H9 (cell line): ENCODE results near the gene HSPA8. TPM values are rescaled to one million over a fixed set of nuclear protein-coding genes. Genes with fewer than 3 reads are reported as not detected.
"Not testable (repeated sequence)": the region's sequence is repeated elsewhere in the genome, so short reads cannot be mapped to it uniquely, and the experiment has no call there.

Experiments
- DNase-seq: peaks from one replicate; pipeline ENCODE4 v3.0.0-alpha.2; 2017
- H2AFZ ChIP-seq: one replicate; pipeline ENCODE4 v1.6.1; 2013; ENCODE audit warnings: mild to moderate bottlenecking, low read length, control low read depth, moderate library complexity
- H2AK5ac ChIP-seq: 2 replicates; pipeline ENCODE4 v1.6.1; 2013; ENCODE audit warnings: low read length, control low read depth, mixed read lengths; ENCODE audit not compliant: insufficient read length
- H2BK120ac ChIP-seq: one replicate; pipeline ENCODE4 v1.6.1; 2013; ENCODE audit warnings: low read depth, mild to moderate bottlenecking, low read length, control low read depth, inconsistent platforms; ENCODE audit not compliant: poor library complexity, severe bottlenecking
- H2BK12ac ChIP-seq: 2 replicates; pipeline ENCODE4 v1.6.1; 2013; ENCODE audit warnings: low read length, control low read depth, mixed read lengths, low read depth; ENCODE audit not compliant: insufficient read length
- H2BK15ac ChIP-seq: 2 replicates; pipeline ENCODE4 v1.6.1; 2013; ENCODE audit warnings: low read depth, low read length, control low read depth
- H2BK20ac ChIP-seq: one replicate; pipeline ENCODE4 v1.6.1; 2013; ENCODE audit warnings: low read depth, mild to moderate bottlenecking, low read length, control low read depth, inconsistent platforms; ENCODE audit not compliant: poor library complexity, severe bottlenecking
- H2BK5ac ChIP-seq: 2 replicates; pipeline ENCODE4 v1.6.1; 2013; ENCODE audit warnings: low read length, control low read depth, mixed read lengths; ENCODE audit not compliant: insufficient read length
- H3K14ac ChIP-seq: 2 replicates; pipeline ENCODE4 v1.6.1; 2013; ENCODE audit warnings: low read length, control low read depth; ENCODE audit not compliant: insufficient read depth
- H3K18ac ChIP-seq: 2 replicates; pipeline ENCODE4 v1.6.1; 2013; ENCODE audit warnings: low read depth, mild to moderate bottlenecking, mixed read lengths, low read length, control low read depth; ENCODE audit not compliant: insufficient read length
- H3K23ac ChIP-seq: 2 replicates; pipeline ENCODE4 v1.6.1; 2013; ENCODE audit warnings: low read length, control low read depth, mixed read lengths, low read depth; ENCODE audit not compliant: insufficient read length
- H3K23me2 ChIP-seq: 2 replicates; pipeline ENCODE4 v1.6.1; 2013; ENCODE audit warnings: low read depth, mild to moderate bottlenecking, mixed read lengths, low read length, control low read depth; ENCODE audit not compliant: insufficient read length, poor library complexity, severe bottlenecking
- H3K27ac ChIP-seq: 2 replicates; pipeline ENCODE4 v1.5.1; 2013; ENCODE audit warnings: low read length, control low read depth, mixed read lengths, low read depth; ENCODE audit not compliant: insufficient read length
- H3K27me3 ChIP-seq: 2 replicates; pipeline ENCODE4 v1.6.1; 2013; ENCODE audit warnings: low read length, control low read depth, inconsistent platforms; ENCODE audit not compliant: insufficient read depth
- H3K4ac ChIP-seq: 2 replicates; pipeline ENCODE4 v1.6.1; 2013; ENCODE audit warnings: low read depth, mild to moderate bottlenecking, control low read depth, inconsistent platforms, low read length, moderate library complexity
- H3K4me1 ChIP-seq: 2 replicates; pipeline ENCODE4 v1.6.1; 2013; ENCODE audit warnings: low read length, control low read depth, inconsistent platforms; ENCODE audit not compliant: insufficient read depth
- H3K4me2 ChIP-seq: 2 replicates; pipeline ENCODE4 v1.6.1; 2013; ENCODE audit warnings: low read length, control low read depth, mixed read lengths; ENCODE audit not compliant: insufficient read length, insufficient read depth
- H3K56ac ChIP-seq: 2 replicates; pipeline ENCODE4 v1.6.1; 2013; ENCODE audit warnings: low read depth, mild to moderate bottlenecking, mixed read lengths, low read length, control low read depth; ENCODE audit not compliant: insufficient read length
- H3K79me1 ChIP-seq: 2 replicates; pipeline ENCODE4 v1.6.1; 2013; ENCODE audit warnings: low read depth, mild to moderate bottlenecking, moderate library complexity, low read length, control low read depth, inconsistent platforms; ENCODE audit not compliant: insufficient read depth, poor library complexity, severe bottlenecking
- H3K79me2 ChIP-seq: 2 replicates; pipeline ENCODE4 v1.6.1; 2013; ENCODE audit warnings: low read length, control low read depth, inconsistent platforms; ENCODE audit not compliant: insufficient read depth
- H3K9ac ChIP-seq: 2 replicates; pipeline ENCODE4 v1.6.1; 2013; ENCODE audit warnings: low read length, control low read depth, mixed read lengths; ENCODE audit not compliant: insufficient read length; ENCODE audit errors: extremely low read depth
- H3K9me3 ChIP-seq: one replicate; pipeline ENCODE4 v1.6.1; 2013; ENCODE audit warnings: low read depth, low read length, inconsistent platforms; ENCODE audit not compliant: control insufficient read depth
- H3T11ph ChIP-seq: one replicate; pipeline ENCODE4 v1.6.1; 2013; ENCODE audit warnings: mild to moderate bottlenecking, low read length, control low read depth, inconsistent platforms
- H4K20me1 ChIP-seq: one replicate; pipeline ENCODE4 v1.6.1; 2013; ENCODE audit not compliant: control insufficient read depth, insufficient read length, insufficient read depth
- H4K5ac ChIP-seq: 2 replicates; pipeline ENCODE4 v1.6.1; 2013; ENCODE audit warnings: low read depth, mild to moderate bottlenecking, mixed read lengths, low read length, control low read depth; ENCODE audit not compliant: insufficient read length
- H4K8ac ChIP-seq: replicated peaks from 2 replicates; pipeline ENCODE4 v1.6.1; 2013; ENCODE audit warnings: low read length, control low read depth, mixed read lengths, low read depth; ENCODE audit not compliant: insufficient read length
- H4K91ac ChIP-seq: 2 replicates; pipeline ENCODE4 v1.6.1; 2013; ENCODE audit warnings: low read depth, mild to moderate bottlenecking, moderate library complexity, mixed read lengths, low read length, control low read depth; ENCODE audit not compliant: insufficient read length
- H3K27ac Mint-ChIP-seq, 3 experiments: 2 replicates in 2 of 3; 3 replicates in 1 of 3; pipeline ENCODE4 v1.8.0; 2020 to 2021; ENCODE audit warnings: mixed read lengths in 3 of 3, mild to moderate bottlenecking in 1 of 3, moderate library complexity in 1 of 3
- H3K27me3 Mint-ChIP-seq: 2 replicates; pipeline ENCODE4 v1.8.0; 2021; ENCODE audit warnings: low read depth, mild to moderate bottlenecking, moderate library complexity, mixed read lengths
- H3K36me3 Mint-ChIP-seq, 3 experiments: 2 replicates in 2 of 3; 3 replicates in 1 of 3; pipeline ENCODE4 v1.8.0; 2020 to 2021; ENCODE audit warnings: low read depth in 3 of 3, mixed read lengths in 3 of 3; ENCODE audit not compliant: insufficient read depth in 1 of 3
- H3K4me1 Mint-ChIP-seq, 2 experiments: 2 replicates each; pipeline ENCODE4 v1.8.0; 2020; ENCODE audit warnings: mixed read lengths in 2 of 2
- H3K4me3 Mint-ChIP-seq, 2 experiments: 2 replicates in 1 of 2; 3 replicates in 1 of 2; pipeline ENCODE4 v1.8.0; 2020 to 2021; ENCODE audit warnings: mild to moderate bottlenecking in 2 of 2, mixed read lengths in 2 of 2, moderate library complexity in 1 of 2
- H3K9me3 Mint-ChIP-seq, 2 experiments: 2 replicates in 1 of 2; 3 replicates in 1 of 2; pipeline ENCODE4 v1.8.0; 2020; ENCODE audit warnings: mild to moderate bottlenecking in 2 of 2, mixed read lengths in 2 of 2, moderate library complexity in 1 of 2
- CTCF ChIP-seq: fragments of 200-600 bp; sonication (generic); conservative IDR thresholded peaks from 3 replicates; pipeline ENCODE4 v1.8.0; 2021; ENCODE audit warnings: antibody characterized with exemption, mild to moderate bottlenecking
- WGBS: extraction: QIAGEN DNeasy Blood & Tissue Kit; methylation state at CpG from one replicate; pipeline ENCODE4 v1.1.7; 2013; ENCODE audit warnings: missing lambda C conversion rate, low lambda C conversion rate, mixed read lengths; ENCODE audit not compliant: insufficient read length; ENCODE audit errors: extremely low coverage; 5-methylcytosine and 5-hydroxymethylcytosine counted together
- total RNA-seq: library from RNA; stranded (reverse); gene quantifications from 2 replicates; pipeline ENCODE4 v1.2.1, GENCODE V29; 2021

Gene HSPA8
- total RNA-seq, 1 experiment from 2014 or later: 2,160 TPM

DNA sequence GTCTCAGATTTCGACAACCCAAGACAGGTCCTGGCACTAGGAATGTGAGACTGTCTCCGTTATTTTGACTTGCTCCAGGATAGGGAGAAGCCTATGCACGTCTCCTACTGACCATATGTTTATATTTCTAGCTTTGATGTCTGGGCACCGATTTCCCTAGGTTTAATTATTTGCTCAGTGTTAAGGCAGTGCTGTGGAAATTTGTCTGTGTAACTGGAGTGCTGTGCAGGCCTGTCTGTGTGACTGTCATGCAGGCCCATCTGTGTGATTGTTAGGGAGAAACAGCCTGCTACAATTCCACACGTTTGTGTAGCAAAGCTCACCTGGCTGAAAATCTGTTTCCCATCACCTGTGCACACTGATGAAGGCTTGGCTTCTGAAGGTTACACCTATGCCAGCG is 29.6 kb upstream of the HSPA8 start:
- Histone ChIP-seq H4K8ac (no peak overlapping the region), H2AFZ (no peak overlapping the region), H2BK12ac (no peak overlapping the region), H3K23ac (no peak overlapping the region), H3K27me3 (no peaks in the 10 kb centered on the region), H4K5ac (no peak overlapping the region), H4K91ac (no peak overlapping the region), H2AK5ac (no peak overlapping the region), H3T11ph (no peak overlapping the region), H3K79me2 (no peaks in the 10 kb centered on the region), H2BK5ac (no peak overlapping the region), H3K27ac (no peak overlapping the region), H3K4me2 (no peak overlapping the region), H3K79me1 (no peaks in the 10 kb centered on the region), H3K9me3 (no peaks in the 10 kb centered on the region), H2BK120ac (no peak overlapping the region), H4K20me1 (no peaks in the 10 kb centered on the region), H3K14ac (no peak overlapping the region), H3K56ac (no peak overlapping the region), H2BK15ac (no peak overlapping the region), H3K4me1 (no peaks in the 10 kb centered on the region), H3K18ac (no peak overlapping the region), H2BK20ac (no peak overlapping the region), H3K9ac (no peak overlapping the region), H3K23me2 (no peaks in the 10 kb centered on the region), H3K4ac (no peak overlapping the region)
- no peak for DNase-seq
- no peaks in the 10 kb centered on the region for H3K4me1 Mint-ChIP-seq
- H3K4me3 Mint-ChIP-seq: no peak overlapping the region
- no peak for TF ChIP-seq CTCF
- no peaks in the 10 kb centered on the region for H3K9me3 Mint-ChIP-seq
- WGBS: no CpG with 5 or more reads among the region's 6 CpGs
- H3K27me3 Mint-ChIP-seq: no peaks in the 10 kb centered on the region
- peaks cover 0 to 5% (median 2%) of the 10 kb centered on the region in 3 experiments; a peak in 2 of 7 replicates for H3K36me3 Mint-ChIP-seq
- H3K27ac Mint-ChIP-seq: peak overlapping the region in 1 of 3 experiments; percentile 82; a peak in 1 of 7 replicates

- not testable (repeated sequence) for H3K9ac ChIP-seq, H3K4ac ChIP-seq, H3K4me1 Mint-ChIP-seq, H3K56ac ChIP-seq, H3K23me2 ChIP-seq, H3K27me3 ChIP-seq, H3K36me3 Mint-ChIP-seq, H3K4me1 ChIP-seq, H3K79me1 ChIP-seq, H3K9me3 ChIP-seq, H3K79me2 ChIP-seq, H3K4me2 ChIP-seq, H3K27ac Mint-ChIP-seq, H3K14ac ChIP-seq, H3K27ac ChIP-seq, H2BK120ac ChIP-seq, H3K18ac ChIP-seq, H4K20me1 ChIP-seq, H4K91ac ChIP-seq, H3K27me3 Mint-ChIP-seq, H3K4me3 Mint-ChIP-seq, H2AFZ ChIP-seq, H3K23ac ChIP-seq, H4K8ac ChIP-seq, H2BK5ac ChIP-seq, H2BK20ac ChIP-seq, H4K5ac ChIP-seq, H3T11ph ChIP-seq, H2BK12ac ChIP-seq, DNase-seq, H2AK5ac ChIP-seq, H2BK15ac ChIP-seq, H3K9me3 Mint-ChIP-seq
- no CpG with 5 or more reads among the region's 8 CpGs for WGBS
Measured at GRCh38 chr11:123090168-123090567, 28.2 kb upstream of the HSPA8 start.
